ENCODE results near the gene RHOD.

RHOD gene

DNA sequence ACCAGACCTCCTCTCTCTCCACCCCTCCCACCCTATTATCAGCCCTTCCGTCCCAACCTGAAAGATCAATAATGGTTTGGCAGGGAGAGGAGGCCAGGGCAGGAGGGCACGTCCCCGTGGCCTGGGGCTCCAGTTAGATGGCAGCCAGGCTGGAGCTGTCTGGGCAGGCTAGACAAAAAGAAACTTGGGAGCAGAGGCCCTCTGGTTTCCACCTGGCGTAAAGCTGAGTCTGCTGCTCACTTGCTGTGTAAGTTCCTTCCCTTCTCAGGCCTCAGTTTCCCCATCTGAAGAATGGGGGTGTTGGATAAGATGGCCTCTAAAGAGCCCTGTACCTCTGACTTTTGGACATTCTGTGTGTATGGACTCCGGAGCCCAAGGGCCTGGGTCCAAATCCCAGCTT is 3.8 kb upstream of the RHOD start:
- no peak overlapping the region for H3K9ac ChIP-seq (ENCODE audit: low read depth, low read length)
- no peaks in the 10 kb centered on the region for H3K9me3 ChIP-seq (ENCODE audit: control insufficient read depth, insufficient read depth, low read length)
- H3K27me3 ChIP-seq (ENCODE audit: control insufficient read depth, insufficient read depth, low read length): peaks cover 8% of the 10 kb centered on the region
- no peak overlapping the region for H3K4me3 ChIP-seq (ENCODE audit: low read depth, low read length)
- H3K4me1 ChIP-seq (ENCODE audit: control insufficient read depth, insufficient read depth, low read length): peaks cover 8% of the 10 kb centered on the region
- H3K36me3 ChIP-seq (ENCODE audit: control insufficient read depth, insufficient read depth, low read length): no peaks in the 10 kb centered on the region

DNA sequence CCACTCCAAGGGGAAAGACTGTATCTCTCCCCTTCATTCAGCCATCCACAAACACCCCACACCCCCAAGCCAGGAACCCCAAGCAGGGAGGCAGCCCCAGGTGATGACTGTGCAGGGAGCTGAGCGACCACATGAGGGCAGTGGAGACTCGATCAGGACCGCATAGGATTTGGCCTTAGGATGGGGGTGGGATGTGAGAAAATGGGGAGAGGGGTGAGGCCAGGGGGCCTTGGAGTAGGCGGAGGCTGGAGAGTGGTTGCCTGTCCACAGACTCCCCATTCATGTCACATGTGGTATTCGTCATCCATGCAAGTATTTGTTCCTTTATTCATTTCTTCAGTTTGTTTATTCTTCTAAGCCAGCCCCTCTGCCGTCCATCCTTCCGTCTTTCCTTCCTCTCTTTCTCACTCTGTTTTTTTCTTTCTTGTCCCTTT is 2.7 kb upstream of the RHOD start:
- Histone ChIP-seq H3K36me3 (ENCODE audit: control insufficient read depth, insufficient read depth, low read length) (no peaks in the 10 kb centered on the region), H3K4me1 (ENCODE audit: control insufficient read depth, insufficient read depth, low read length) (peaks cover 8% of the 10 kb centered on the region), H3K9ac (ENCODE audit: low read depth, low read length) (no peak overlapping the region), H3K9me3 (ENCODE audit: control insufficient read depth, insufficient read depth, low read length) (no peaks in the 10 kb centered on the region), H3K4me3 (ENCODE audit: low read depth, low read length) (no peak overlapping the region), H3K27me3 (ENCODE audit: control insufficient read depth, insufficient read depth, low read length) (peaks cover 8% of the 10 kb centered on the region)

DNA sequence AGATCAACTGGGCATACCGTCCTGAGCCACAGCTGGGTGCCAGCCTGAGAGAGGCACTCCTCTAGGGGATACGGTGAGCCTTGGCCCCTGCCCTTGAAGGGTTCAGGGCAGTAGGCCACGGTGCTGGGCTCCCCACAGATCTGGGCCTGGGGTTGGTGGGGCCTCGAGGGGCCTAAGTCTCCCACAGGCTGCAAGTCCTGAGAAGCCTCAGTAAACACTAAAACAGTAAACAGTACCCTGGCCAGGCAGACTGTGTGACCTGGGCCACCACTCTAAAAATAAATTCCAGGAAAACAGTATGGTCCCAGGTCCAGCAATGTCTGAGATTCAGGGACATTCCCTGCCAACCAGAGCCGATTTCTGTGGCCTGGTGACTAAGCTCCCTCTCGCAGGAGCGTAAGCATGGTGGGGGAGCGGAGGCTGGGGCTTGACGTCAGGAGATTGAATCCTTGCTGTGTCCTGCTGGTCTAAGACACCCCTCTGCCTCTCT is 2.3 kb upstream of the RHOD start:
- H3K9ac ChIP-seq (ENCODE audit: low read depth, low read length): peak overlapping the region; percentile 24
- peaks cover 8% of the 10 kb centered on the region for H3K4me1 ChIP-seq (ENCODE audit: control insufficient read depth, insufficient read depth, low read length)
- H3K27me3 ChIP-seq (ENCODE audit: control insufficient read depth, insufficient read depth, low read length): peaks cover 8% of the 10 kb centered on the region
- H3K36me3 ChIP-seq (ENCODE audit: control insufficient read depth, insufficient read depth, low read length): no peaks in the 10 kb centered on the region
- no peak overlapping the region for H3K4me3 ChIP-seq (ENCODE audit: low read depth, low read length)
- no peaks in the 10 kb centered on the region for H3K9me3 ChIP-seq (ENCODE audit: control insufficient read depth, insufficient read depth, low read length)

DNA sequence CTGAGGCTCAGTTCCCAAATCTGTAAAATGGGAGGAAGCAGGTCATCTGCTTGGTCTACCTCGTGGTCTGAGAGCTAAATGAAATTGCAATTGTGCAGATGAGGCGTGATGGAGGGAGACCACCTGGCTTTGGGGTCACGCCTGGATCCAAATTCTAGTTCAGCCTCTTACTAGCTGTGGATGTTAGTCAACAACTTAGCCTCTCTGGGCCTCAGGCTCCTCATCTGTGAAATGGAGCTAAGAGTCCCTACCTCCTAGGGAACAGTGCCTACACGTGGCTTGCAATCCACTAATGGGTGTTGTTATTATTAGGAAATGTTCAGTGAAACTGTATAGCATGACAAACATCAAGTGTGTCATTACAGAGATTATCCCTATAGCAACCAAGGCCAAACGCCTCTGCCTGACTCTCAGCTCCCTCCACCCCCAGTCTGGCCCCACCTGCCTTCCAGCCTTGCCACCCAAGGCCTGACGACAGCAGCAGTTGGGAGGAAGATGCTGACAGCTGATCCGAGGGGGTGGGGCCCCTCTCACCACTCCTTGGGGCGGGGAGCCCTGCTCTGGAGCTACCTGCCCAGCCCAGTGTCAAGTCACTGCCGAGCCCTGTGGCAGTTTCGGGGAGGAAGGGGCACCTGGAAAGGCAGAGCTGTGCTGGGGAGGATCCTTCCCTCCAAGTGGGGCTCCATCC is 1.7 kb upstream of the RHOD start:
- H3K36me3 ChIP-seq (ENCODE audit: control insufficient read depth, insufficient read depth, low read length): no peaks in the 10 kb centered on the region
- H3K9ac ChIP-seq (ENCODE audit: low read depth, low read length): peak overlapping the region; percentile 24
- H3K9me3 ChIP-seq (ENCODE audit: control insufficient read depth, insufficient read depth, low read length): no peaks in the 10 kb centered on the region
- H3K4me3 ChIP-seq (ENCODE audit: low read depth, low read length): no peak overlapping the region
- peaks cover 8% of the 10 kb centered on the region for H3K27me3 ChIP-seq (ENCODE audit: control insufficient read depth, insufficient read depth, low read length)
- peaks cover 8% of the 10 kb centered on the region for H3K4me1 ChIP-seq (ENCODE audit: control insufficient read depth, insufficient read depth, low read length)

DNA sequence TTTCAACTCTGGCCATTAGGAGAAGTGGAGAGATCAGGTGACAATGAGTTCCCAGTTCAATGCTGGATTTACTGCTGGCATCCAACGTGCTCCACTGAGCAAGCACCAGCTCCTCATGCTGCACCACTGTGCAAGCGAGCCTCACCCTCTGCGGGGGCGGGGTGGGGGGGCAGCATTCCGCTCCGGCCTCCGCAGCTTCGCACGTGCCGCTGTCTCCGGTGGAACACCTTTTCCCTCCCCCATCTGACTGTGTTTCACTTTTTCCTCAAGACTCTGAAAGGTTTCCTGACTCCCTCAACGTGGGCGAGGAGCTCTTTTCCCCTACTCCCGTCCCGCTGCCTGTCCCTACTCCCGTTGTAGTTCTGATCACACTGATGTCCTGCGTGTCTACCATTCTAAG is 835 bp upstream of the RHOD start:
- Histone ChIP-seq H3K9ac (ENCODE audit: low read depth, low read length) (peak overlapping the region; percentile 37), H3K4me3 (ENCODE audit: low read depth, low read length) (peak overlapping the region; percentile 43)

DNA sequence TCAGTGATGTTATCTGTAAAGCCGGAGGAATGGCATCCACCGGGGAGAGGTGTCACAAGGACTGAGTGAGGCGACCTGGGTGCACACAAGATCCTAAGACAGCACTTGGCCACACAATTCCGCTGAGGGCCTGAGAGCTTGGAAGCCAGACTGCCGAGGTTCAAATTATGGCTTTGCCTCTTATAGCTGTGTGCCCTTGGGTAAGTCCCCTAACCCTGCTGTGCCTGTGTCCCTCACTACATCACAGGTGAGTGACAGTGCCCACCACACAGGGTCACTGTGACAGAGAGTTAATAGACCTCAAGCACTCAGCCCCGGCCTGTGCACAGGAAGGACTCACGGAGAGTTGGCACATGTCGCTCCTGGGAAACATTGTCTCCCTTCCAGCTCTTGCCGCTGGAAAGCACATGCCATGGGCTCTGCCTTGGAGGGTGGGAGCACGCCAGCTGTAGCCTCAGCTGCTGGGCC is 592 bp downstream of the RHOD start:
- H3K9me3 ChIP-seq (ENCODE audit: control insufficient read depth, insufficient read depth, low read length): no peaks in the 10 kb centered on the region
- no peak overlapping the region for H3K9ac ChIP-seq (ENCODE audit: low read depth, low read length)
- peak overlapping the region; percentile 58 for H3K4me3 ChIP-seq (ENCODE audit: low read depth, low read length)
- peaks cover 8% of the 10 kb centered on the region for H3K4me1 ChIP-seq (ENCODE audit: control insufficient read depth, insufficient read depth, low read length)
- no peaks in the 10 kb centered on the region for H3K36me3 ChIP-seq (ENCODE audit: control insufficient read depth, insufficient read depth, low read length)
- H3K27me3 ChIP-seq (ENCODE audit: control insufficient read depth, insufficient read depth, low read length): peaks cover 8% of the 10 kb centered on the region

More for the DNA sequence above, 835 bp upstream of the RHOD start:
- no peaks in the 10 kb centered on the region for H3K9me3 ChIP-seq (ENCODE audit: control insufficient read depth, insufficient read depth, low read length)
- H3K27me3 ChIP-seq (ENCODE audit: control insufficient read depth, insufficient read depth, low read length): peaks cover 8% of the 10 kb centered on the region
- no peaks in the 10 kb centered on the region for H3K36me3 ChIP-seq (ENCODE audit: control insufficient read depth, insufficient read depth, low read length)
- peaks cover 8% of the 10 kb centered on the region for H3K4me1 ChIP-seq (ENCODE audit: control insufficient read depth, insufficient read depth, low read length)

DNA sequence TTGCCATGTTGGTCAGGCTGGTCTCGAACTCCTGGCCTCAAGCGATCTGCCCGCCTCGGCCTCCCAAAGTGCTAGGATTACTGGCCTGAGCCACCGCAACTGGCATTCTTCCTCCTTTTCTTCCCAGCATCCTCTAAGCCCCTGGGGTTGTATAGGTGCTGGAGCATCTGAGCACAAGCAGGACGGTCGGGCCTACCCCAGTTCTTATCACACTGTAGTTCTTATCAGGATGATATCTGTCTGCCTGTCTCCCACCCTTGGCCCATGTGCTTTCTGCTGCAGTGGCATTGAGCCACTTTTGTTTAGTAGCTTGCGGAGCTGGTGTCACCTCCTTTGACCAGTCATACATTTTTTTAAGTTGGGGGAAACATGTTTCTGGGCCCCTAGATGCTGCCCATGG is 1.9 kb downstream of the RHOD start:
- Histone ChIP-seq H3K4me1 (ENCODE audit: control insufficient read depth, insufficient read depth, low read length) (peaks cover 8% of the 10 kb centered on the region), H3K36me3 (ENCODE audit: control insufficient read depth, insufficient read depth, low read length) (no peaks in the 10 kb centered on the region), H3K27me3 (ENCODE audit: control insufficient read depth, insufficient read depth, low read length) (peaks cover 8% of the 10 kb centered on the region), H3K4me3 (ENCODE audit: low read depth, low read length) (no peak overlapping the region), H3K9me3 (ENCODE audit: control insufficient read depth, insufficient read depth, low read length) (no peaks in the 10 kb centered on the region), H3K9ac (ENCODE audit: low read depth, low read length) (no peak overlapping the region)

DNA sequence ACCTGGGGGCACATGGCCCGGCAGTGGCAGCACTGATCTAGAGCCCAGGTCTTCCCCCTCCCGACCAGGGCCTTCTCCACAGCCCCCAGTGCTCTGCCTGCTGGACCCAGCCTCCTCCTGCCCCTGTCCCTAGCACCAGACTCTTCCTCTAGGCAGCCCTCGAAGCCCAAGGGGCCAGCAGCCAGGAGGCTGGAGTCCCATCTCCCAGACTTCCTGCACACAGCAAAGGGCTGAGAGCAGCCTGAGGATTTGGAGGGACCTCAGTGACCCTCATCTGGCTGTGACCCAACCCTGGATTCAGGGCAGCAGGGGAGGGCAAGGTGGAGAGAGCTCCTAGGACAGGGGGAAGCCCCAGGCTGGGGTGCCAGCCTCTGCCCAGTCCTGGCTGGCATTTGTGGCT is 3.0 kb downstream of the RHOD start:
- Histone ChIP-seq H3K9ac (ENCODE audit: low read depth, low read length) (no peak overlapping the region), H3K36me3 (ENCODE audit: control insufficient read depth, insufficient read depth, low read length) (no peaks in the 10 kb centered on the region), H3K4me3 (ENCODE audit: low read depth, low read length) (no peak overlapping the region), H3K9me3 (ENCODE audit: control insufficient read depth, insufficient read depth, low read length) (no peaks in the 10 kb centered on the region), H3K27me3 (ENCODE audit: control insufficient read depth, insufficient read depth, low read length) (peaks cover 8% of the 10 kb centered on the region), H3K4me1 (ENCODE audit: control insufficient read depth, insufficient read depth, low read length) (peaks cover 6% of the 10 kb centered on the region)

DNA sequence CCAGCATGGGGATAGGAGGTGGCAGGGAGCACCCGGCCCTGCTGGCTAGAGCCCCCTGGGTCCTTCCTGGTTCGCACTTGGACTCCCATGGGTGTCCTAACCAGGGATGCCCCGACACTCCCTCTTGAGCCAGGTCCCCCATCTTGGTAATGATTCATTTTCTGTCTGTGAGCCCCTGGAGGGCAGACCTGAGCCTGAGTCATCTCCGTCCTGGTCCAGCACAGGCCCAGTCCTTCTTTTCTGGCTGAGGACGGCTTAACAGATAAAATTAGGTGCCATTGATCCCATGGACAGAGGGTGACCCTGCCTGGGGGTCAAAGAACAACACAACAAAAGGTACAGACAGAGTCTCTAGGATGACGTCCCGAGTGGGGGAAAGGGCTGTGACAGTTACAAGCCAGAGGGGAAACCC is 3.5 kb downstream of the RHOD start:
- Histone ChIP-seq H3K27me3 (ENCODE audit: control insufficient read depth, insufficient read depth, low read length) (peaks cover 8% of the 10 kb centered on the region), H3K4me1 (ENCODE audit: control insufficient read depth, insufficient read depth, low read length) (peaks cover 6% of the 10 kb centered on the region), H3K9ac (ENCODE audit: low read depth, low read length) (no peak overlapping the region), H3K9me3 (ENCODE audit: control insufficient read depth, insufficient read depth, low read length) (no peaks in the 10 kb centered on the region), H3K4me3 (ENCODE audit: low read depth, low read length) (no peak overlapping the region), H3K36me3 (ENCODE audit: control insufficient read depth, insufficient read depth, low read length) (no peaks in the 10 kb centered on the region)

DNA sequence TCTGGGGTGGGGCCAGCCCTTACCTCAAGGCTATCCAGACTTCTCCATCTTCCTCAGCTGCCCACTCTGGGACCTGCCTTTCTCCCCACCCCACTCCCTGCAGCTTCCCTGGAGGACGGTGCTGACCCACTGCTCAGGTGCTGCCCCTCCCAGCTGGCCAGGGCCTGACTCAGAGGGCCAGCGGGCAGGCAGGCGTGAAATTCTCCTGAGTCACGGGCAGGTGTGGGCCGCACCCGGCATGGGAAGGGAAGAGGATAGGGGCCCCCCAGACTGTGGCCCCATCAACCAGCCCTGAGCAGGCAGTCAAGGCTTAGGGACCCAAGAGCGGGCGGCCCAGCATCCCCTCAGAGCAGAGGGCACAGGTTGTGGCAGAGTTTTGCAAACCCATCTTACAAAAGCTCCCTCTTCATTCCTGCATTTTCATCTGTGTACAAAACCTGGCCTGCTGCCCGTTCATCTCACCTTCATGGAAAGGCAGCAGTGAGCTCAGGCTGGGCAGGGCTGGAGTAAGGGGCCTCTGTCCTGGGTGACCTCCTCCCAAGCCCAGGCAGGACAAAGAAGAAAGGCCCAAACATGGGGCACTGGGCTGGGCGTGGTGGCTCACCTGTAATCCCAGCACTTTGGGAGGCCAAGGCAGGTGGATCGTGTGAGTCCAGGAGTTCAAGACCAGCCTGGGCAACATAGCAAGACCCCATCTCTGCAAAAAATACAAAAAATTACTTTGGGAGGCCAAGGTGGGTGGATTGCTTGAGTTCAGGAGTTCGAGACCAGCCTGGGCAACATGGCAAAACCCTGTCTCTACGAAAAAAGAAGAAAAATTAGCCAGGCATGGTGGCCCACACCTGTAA is 6.1 kb downstream of the RHOD start:
- Histone ChIP-seq H3K9ac (ENCODE audit: low read depth, low read length) (no peak overlapping the region), H3K4me1 (ENCODE audit: control insufficient read depth, insufficient read depth, low read length) (no peaks in the 10 kb centered on the region), H3K4me3 (ENCODE audit: low read depth, low read length) (no peak overlapping the region), H3K36me3 (ENCODE audit: control insufficient read depth, insufficient read depth, low read length) (no peaks in the 10 kb centered on the region), H3K9me3 (ENCODE audit: control insufficient read depth, insufficient read depth, low read length) (no peaks in the 10 kb centered on the region), H3K27me3 (ENCODE audit: control insufficient read depth, insufficient read depth, low read length) (no peaks in the 10 kb centered on the region)

DNA sequence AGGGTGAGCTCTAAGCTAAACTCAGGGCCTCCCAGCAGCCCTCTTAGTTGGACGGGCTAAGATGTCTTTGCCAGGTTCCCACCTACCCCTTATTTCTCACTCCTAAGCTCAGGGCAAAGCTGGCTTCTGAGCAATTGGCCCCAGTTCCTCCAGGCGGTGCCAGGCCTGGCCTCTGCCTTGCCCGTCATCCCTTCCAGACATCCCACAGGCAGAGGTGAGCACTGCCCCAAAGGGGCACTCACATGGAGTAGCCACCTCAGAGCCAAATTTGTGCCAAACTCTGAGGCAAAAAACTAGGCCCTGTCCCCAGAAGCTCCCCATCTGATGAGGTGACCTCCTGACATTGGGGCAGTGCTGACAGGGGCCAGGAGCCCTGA is 9.7 kb downstream of the RHOD start:
- no peak overlapping the region for H3K4me3 ChIP-seq (ENCODE audit: low read depth, low read length)
- no peaks in the 10 kb centered on the region for H3K9me3 ChIP-seq (ENCODE audit: control insufficient read depth, insufficient read depth, low read length)
- no peak overlapping the region for H3K9ac ChIP-seq (ENCODE audit: low read depth, low read length)
- no peaks in the 10 kb centered on the region for H3K4me1 ChIP-seq (ENCODE audit: control insufficient read depth, insufficient read depth, low read length)
- no peaks in the 10 kb centered on the region for H3K36me3 ChIP-seq (ENCODE audit: control insufficient read depth, insufficient read depth, low read length)
- H3K27me3 ChIP-seq (ENCODE audit: control insufficient read depth, insufficient read depth, low read length): no peaks in the 10 kb centered on the region
